ENCODE measurements around the gene NMNAT2. TPM values are rescaled to one million over a fixed set of nuclear protein-coding genes. Genes with fewer than 3 reads are reported as not detected.

The NMNAT2 gene
- total RNA-seq, 6 donors from 2014 or later: 0.13 to 0.72 (median 0.17) TPM; not detected in 2

GRCh38 chr1:183293876-183294275, 124.3 kb downstream of the NMNAT2 start:
- 84 to 89% methylated on average over 1 of the region's 1 CpG for WGBS, 2 donors
- ATAC-seq (ENCODE audit: low FRiP score in 2 of 2) (no peak), DNase-seq (no peak)
- H3K27ac ChIP-seq: no peak overlapping the region
- no peaks in the 10 kb centered on the region for H3K27me3 ChIP-seq
- H3K9me3 ChIP-seq: no peaks in the 10 kb centered on the region
- no peaks in the 10 kb centered on the region for H3K4me1 ChIP-seq
- no peak for TF ChIP-seq CTCF (IDR thresholded peaks at IDR 0.05)
- no peak for TF ChIP-seq EP300 (IDR thresholded peaks at IDR 0.05)
- no peak for TF ChIP-seq POLR2AphosphoS5 (IDR thresholded peaks at IDR 0.05)
- no peak for TF ChIP-seq POLR2A (IDR thresholded peaks at IDR 0.05)
- H3K36me3 ChIP-seq: no peaks in the 10 kb centered on the region
- H3K4me3 ChIP-seq: no peak overlapping the region

GRCh38 chr1:183293241-183293640, 124.9 kb downstream of the NMNAT2 start:
- no peak for TF ChIP-seq CTCF (IDR thresholded peaks at IDR 0.05)
- TF ChIP-seq EP300 (IDR thresholded peaks at IDR 0.05): no peak
- no peak for TF ChIP-seq POLR2A (IDR thresholded peaks at IDR 0.05)
- no peak for TF ChIP-seq POLR2AphosphoS5 (IDR thresholded peaks at IDR 0.05)
- 88 to 92% methylated on average over 9 of the region's 9 CpGs for WGBS, 2 donors
- H3K9me3 ChIP-seq: no peaks in the 10 kb centered on the region
- ATAC-seq (ENCODE audit: low FRiP score in 2 of 2): no peak
- no peaks in the 10 kb centered on the region for H3K27me3 ChIP-seq
- no peaks in the 10 kb centered on the region for H3K4me1 ChIP-seq
- no peak overlapping the region for H3K4me3 ChIP-seq
- no peaks in the 10 kb centered on the region for H3K36me3 ChIP-seq
- H3K27ac ChIP-seq: no peak overlapping the region
- DNase-seq: no peak

GRCh38 chr1:183291802-183292514, 126.2 kb downstream of the NMNAT2 start:
- no peaks in the 10 kb centered on the region for H3K27me3 ChIP-seq
- H3K4me1 ChIP-seq: peaks cover 0 to 6% (median 0%) of the 10 kb centered on the region in 4 donors
- H3K27ac ChIP-seq: no peak overlapping the region
- H3K9me3 ChIP-seq: no peaks in the 10 kb centered on the region
- no peak overlapping the region for H3K4me3 ChIP-seq
- DNase-seq: no peak
- H3K36me3 ChIP-seq: no peaks in the 10 kb centered on the region
- ATAC-seq (ENCODE audit: low FRiP score in 2 of 2): peak in 1 of 2 donors; percentile 72
- WGBS, 2 donors: 89 to 91% methylated on average over 11 of the region's 11 CpGs
- TF ChIP-seq EP300 (IDR thresholded peaks at IDR 0.05) (no peak), CTCF (IDR thresholded peaks at IDR 0.05) (no peak), POLR2AphosphoS5 (IDR thresholded peaks at IDR 0.05) (no peak), POLR2A (IDR thresholded peaks at IDR 0.05) (no peak)

- no peak for ATAC-seq (ENCODE audit: low FRiP score in 2 of 2)
- no peaks in the 10 kb centered on the region for H3K9me3 ChIP-seq
- no peaks in the 10 kb centered on the region for H3K27me3 ChIP-seq
- H3K36me3 ChIP-seq: no peaks in the 10 kb centered on the region
- DNase-seq: no peak
- no peak overlapping the region for H3K4me3 ChIP-seq
- H3K27ac ChIP-seq: no peak overlapping the region
- H3K4me1 ChIP-seq: peaks cover 0 to 6% (median 0%) of the 10 kb centered on the region in 4 donors
- WGBS, 2 donors: 88 to 91% methylated on average over 4 to 5 of the region's 5 CpGs
- TF ChIP-seq POLR2A (IDR thresholded peaks at IDR 0.05) (no peak), EP300 (IDR thresholded peaks at IDR 0.05) (no peak), POLR2AphosphoS5 (IDR thresholded peaks at IDR 0.05) (no peak), CTCF (IDR thresholded peaks at IDR 0.05) (no peak)
These were observed 126.9 kb downstream of the NMNAT2 start for GRCh38 chr1:183291216-183291762.

All from upper lobe of left lung (tissue), 6 donors.